Measurements from ENCODE around the gene PTPN1. TPM values are rescaled to one million over a fixed set of nuclear protein-coding genes. Genes with fewer than 3 reads are reported as not detected.

Gene PTPN1
- total RNA-seq, 1 donor from 2014 or later = 25.7 TPM

- TF ChIP-seq CTCF (IDR thresholded peaks at IDR 0.05; ENCODE audit: borderline replicate concordance) = no peak
- no peak overlapping the region for H3K27ac ChIP-seq (replicated peaks)
- peaks cover 91% of the 10 kb centered on the region for H3K36me3 ChIP-seq
- no peaks in the 10 kb centered on the region for H3K27me3 ChIP-seq (ENCODE audit: low read depth)
- peaks cover 5% of the 10 kb centered on the region for H3K4me1 ChIP-seq
- H3K4me3 ChIP-seq = no peak overlapping the region
- H3K9me3 ChIP-seq (replicated peaks) = no peaks in the 10 kb centered on the region
- DNase-seq = no peak
- intact Hi-C loops (cut with micrococcal nuclease) = no loop called here
These were observed 75.0 kb downstream of the PTPN1 start for GRCh38 chr20:50585214-50585613.

GRCh38 chr20:50585678-50586077 is 75.5 kb downstream of the PTPN1 start:
- no peak for TF ChIP-seq CTCF (IDR thresholded peaks at IDR 0.05; ENCODE audit: borderline replicate concordance)
- Histone ChIP-seq H3K36me3 (peaks cover 91% of the 10 kb centered on the region), H3K9me3 (replicated peaks) (no peaks in the 10 kb centered on the region), H3K4me1 (peaks cover 5% of the 10 kb centered on the region), H3K4me3 (no peak overlapping the region), H3K27ac (replicated peaks) (no peak overlapping the region), H3K27me3 (ENCODE audit: low read depth) (no peaks in the 10 kb centered on the region)
- intact Hi-C loops (cut with micrococcal nuclease) = no loop called here
- DNase-seq = no peak

GRCh38 chr20:50586531-50587232 is 76.5 kb downstream of the PTPN1 start:
- intact Hi-C loops (cut with micrococcal nuclease) = no loop called here
- Histone ChIP-seq H3K4me3 (no peak overlapping the region), H3K9me3 (replicated peaks) (no peaks in the 10 kb centered on the region), H3K36me3 (peaks cover 87% of the 10 kb centered on the region), H3K27me3 (ENCODE audit: low read depth) (no peaks in the 10 kb centered on the region), H3K27ac (replicated peaks) (no peak overlapping the region), H3K4me1 (peaks cover 13% of the 10 kb centered on the region)
- no peak for DNase-seq
- TF ChIP-seq CTCF (IDR thresholded peaks at IDR 0.05; ENCODE audit: borderline replicate concordance) = no peak

- Histone ChIP-seq H3K9me3 (replicated peaks) (no peaks in the 10 kb centered on the region), H3K4me1 (peaks cover 20% of the 10 kb centered on the region), H3K27me3 (ENCODE audit: low read depth) (no peaks in the 10 kb centered on the region), H3K4me3 (no peak overlapping the region), H3K27ac (replicated peaks) (no peak overlapping the region), H3K36me3 (peaks cover 80% of the 10 kb centered on the region)
- TF ChIP-seq CTCF (IDR thresholded peaks at IDR 0.05; ENCODE audit: borderline replicate concordance) = no peak
- no peak for DNase-seq
- intact Hi-C loops (cut with micrococcal nuclease) = no loop called here
These were observed 77.2 kb downstream of the PTPN1 start for GRCh38 chr20:50587291-50587961.

GRCh38 chr20:50588034-50588736 is 78.0 kb downstream of the PTPN1 start:
- H3K9me3 ChIP-seq (replicated peaks) = no peaks in the 10 kb centered on the region
- peak; percentile 86 for TF ChIP-seq CTCF (IDR thresholded peaks at IDR 0.05; ENCODE audit: borderline replicate concordance)
- no peak overlapping the region for H3K4me3 ChIP-seq
- no peaks in the 10 kb centered on the region for H3K27me3 ChIP-seq (ENCODE audit: low read depth)
- DNase-seq = peak; percentile 71
- H3K27ac ChIP-seq (replicated peaks) = no peak overlapping the region
- intact Hi-C loops (cut with micrococcal nuclease) = no loop called here
- peaks cover 72% of the 10 kb centered on the region for H3K36me3 ChIP-seq
- peaks cover 28% of the 10 kb centered on the region for H3K4me1 ChIP-seq

Data from left ventricle myocardium inferior (tissue), 1 donor.